Adrenal gland (tissue), 12 donors: ENCODE results near the gene ECT2. TPM values are rescaled to one million over a fixed set of nuclear protein-coding genes. Genes with fewer than 3 reads are reported as not detected.
"Not testable (repeated sequence)": the region's sequence is repeated elsewhere in the genome, so short reads cannot be mapped to it uniquely, and the experiment has no call there.

Experiments used
- DNase-seq, 7 donors: peaks; one replicate each; pipeline ENCODE4 v3.0.0-alpha.2; 2019 to 2020
- H3K27ac ChIP-seq, 5 donors: fragments of 200-600 bp; sonication (generic) in 4 of 5; 1 replicate in 3 of 5; 2 replicates in 2 of 5; pipeline versions ENCODE4 v1.5.1 to v1.8.0; 2016 to 2020; ENCODE audit warnings: mild to moderate bottlenecking in 1 of 5
- H3K27me3 ChIP-seq: fragments of 200-600 bp; 2 replicates; pipeline ENCODE4 v1.8.0; 2021
- H3K36me3 ChIP-seq, 2 donors: fragments of 200-600 bp; replicated peaks in 1 of 2; 1 replicate in 1 of 2; 2 replicates in 1 of 2; pipeline versions ENCODE4 v1.5.1 to v1.8.0; 2018 to 2022
- H3K4me1 ChIP-seq, 2 donors: fragments of 200-600 bp; replicated peaks in 1 of 2; 1 replicate in 1 of 2; 2 replicates in 1 of 2; pipeline versions ENCODE4 v1.5.1 to v1.8.0; 2018 to 2021
- H3K4me3 ChIP-seq, 4 donors: fragments of 200-600 bp; sonication (generic) in 3 of 4; one replicate each; pipeline ENCODE4 v1.5.1; 2016 to 2018
- H3K9me3 ChIP-seq, 3 donors: fragments of 200-600 bp; sonication (generic) in 1 of 3; replicated peaks in 1 of 3; 1 replicate in 2 of 3; 2 replicates in 1 of 3; pipeline versions ENCODE4 v1.5.1 to v1.8.0; 2016 to 2021
- CTCF ChIP-seq, 6 experiments: fragments of 450-650 bp in 4 of 6; fragments of 200-600 bp in 2 of 6; sonication (generic) in 1 of 6; IDR thresholded peaks; 1 replicate in 5 of 6; 2 replicates in 1 of 6; pipeline versions ENCODE4 v1.5.1 to v1.8.0; 2016 to 2021; ENCODE audit warnings: antibody characterized with exemption in 6 of 6, mild to moderate bottlenecking in 2 of 6, moderate library complexity in 1 of 6
- POLR2A ChIP-seq, 2 donors: fragments of 450-650 bp; IDR thresholded peaks; one replicate each; pipeline ENCODE4 v1.6.1; 2017; ENCODE audit warnings: antibody characterized with exemption in 2 of 2, mild to moderate bottlenecking in 2 of 2, moderate library complexity in 1 of 2
- WGBS, 4 donors: extraction: QIAGEN DNeasy Blood & Tissue Kit in 2 of 4; methylation state at CpG; one replicate each; pipeline versions ENCODE4 v1.1.5 to v1.1.7; 2013 to 2017; 5-methylcytosine and 5-hydroxymethylcytosine counted together
- intact Hi-C, 2 donors: fragments of 100-400 bp; cut with DNase I; formaldehyde crosslinking; loops; one replicate each; pipeline versions ENCODE4 v1.14.1 to v1.15.0; 2022 to 2023
- polyA plus RNA-seq, 3 donors: library from polyadenylated mRNA; stranded (reverse); fragments of 200-250 nt in 2 of 3; fragments of 350-450 nt in 1 of 3; fragmentation: Illumina TruSeq in 1 of 3; extraction: RNeasy Lipid Tissue Mini Kit (QIAGEN cat#74804) in 1 of 3; gene quantifications; one replicate each; pipeline ENCODE4 v1.2.3, GENCODE V29; 2013 to 2014
- total RNA-seq, 9 donors: library from RNA; depleted of rRNA in 4 of 9; stranded (reverse); fragments of >200 nt in 4 of 9; fragments of 120-200 nt in 1 of 9; fragmentation: NEBNext Ultra II Directional in 1 of 9; extraction: Animal tissue kit (Norgen Biotek cat#: 25700) in 1 of 9; gene quantifications; one replicate each; pipeline versions ENCODE4 v1.1.0 to v1.2.4, GENCODE V29; 2013 to 2023
- donor health status: healthy with polysubstance abuse.
- donor health status: Bipolar disorder and iron deficiency.
- donor health status: DM: yes; HTN: yes; CAD: no.
- donor health status: DM: no; HTN: no; CAD: no.
- donor health status: DM: no; HTN: no; CAD: no.
- donor health status: DM: yes; HTN: yes; CAD: no.

Gene ECT2
- total and polyA plus RNA-seq, 12 donors, result 1.4 to 19.7 (median 6.5) TPM

DNA sequence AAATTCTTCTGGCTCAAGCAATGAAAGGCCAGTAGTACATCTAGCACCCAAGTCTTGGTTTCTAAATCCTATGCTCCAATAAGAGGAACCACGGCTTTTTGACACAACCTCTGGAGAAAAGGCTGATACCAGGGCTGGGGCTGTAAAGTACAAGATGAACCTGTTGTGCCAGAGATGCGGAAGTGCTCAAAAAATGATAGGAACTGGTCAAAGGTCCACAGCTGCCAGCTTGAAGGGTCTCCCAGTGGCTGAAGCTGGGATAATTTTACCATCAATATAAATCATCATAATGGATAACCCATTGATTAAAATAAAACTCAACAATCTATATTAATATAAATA is 39.1 kb upstream of the ECT2 start:
- Histone ChIP-seq H3K4me3 (peak overlapping the region in 1 of 4 donors; percentile 69), H3K4me1 (peaks cover 15 to 39% of the 10 kb centered on the region in 2 donors), H3K36me3 (no peaks in the 10 kb centered on the region), H3K27ac (peak overlapping the region; percentile 48 to 89 (median 85)), H3K9me3 (no peaks in the 10 kb centered on the region), H3K27me3 (no peaks in the 10 kb centered on the region)
- peak in 3 of 7 donors; percentile 28 to 54 (median 35) for DNase-seq
- 12 to 27% (median 19%) methylated on average over 2 of the region's 2 CpGs for WGBS, 4 donors
- TF ChIP-seq POLR2A (IDR thresholded peaks at IDR 0.05), result no peak
- TF ChIP-seq CTCF (IDR thresholded peaks at IDR 0.05), result no peak
- intact Hi-C loops, result no loop called here

- H3K27ac ChIP-seq, result no peak overlapping the region
- H3K4me3 ChIP-seq, result no peak overlapping the region
- no peaks in the 10 kb centered on the region for H3K9me3 ChIP-seq
- H3K27me3 ChIP-seq, result no peaks in the 10 kb centered on the region
- H3K4me1 ChIP-seq, result peaks cover 15 to 24% of the 10 kb centered on the region in 2 donors
- intact Hi-C loops, result no loop called here
- TF ChIP-seq POLR2A (IDR thresholded peaks at IDR 0.05) (no peak), CTCF (IDR thresholded peaks at IDR 0.05) (no peak)
- no peaks in the 10 kb centered on the region for H3K36me3 ChIP-seq
- DNase-seq, result no peak
- WGBS, 4 donors, result 61 to 83% (median 76%) methylated on average over 3 of the region's 3 CpGs
Observed at GRCh38 chr3:172713316-172713715, 37.2 kb upstream of the ECT2 start.

DNA sequence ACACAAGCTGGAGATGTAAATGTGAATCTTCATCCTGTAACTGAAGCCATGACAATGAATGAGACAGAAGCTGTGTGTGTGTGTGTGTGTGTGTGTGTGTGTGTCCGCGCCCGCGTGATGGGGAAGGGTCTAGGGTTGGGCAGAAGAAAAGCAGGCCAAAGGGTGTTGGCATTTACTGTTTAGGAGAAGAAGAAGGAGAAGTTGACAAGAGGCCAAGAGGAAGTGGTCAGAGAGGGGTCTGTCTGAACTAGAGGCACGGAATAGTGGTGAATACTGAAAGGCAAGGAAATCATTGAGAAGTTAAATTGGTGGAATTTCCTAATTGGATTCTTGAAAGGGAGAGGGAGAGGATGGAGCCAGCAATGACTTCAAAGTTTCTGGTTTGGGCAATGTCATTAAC is 34.0 kb upstream of the ECT2 start:
- DNase-seq, result peak in 5 of 7 donors; percentile 35 to 64 (median 46)
- H3K4me3 ChIP-seq, result no peak overlapping the region
- TF ChIP-seq CTCF (IDR thresholded peaks at IDR 0.05) (no peak), POLR2A (IDR thresholded peaks at IDR 0.05) (no peak)
- no peaks in the 10 kb centered on the region for H3K36me3 ChIP-seq
- peak overlapping the region in 1 of 5 donors; percentile 6 for H3K27ac ChIP-seq
- peaks cover 3 to 4% of the 10 kb centered on the region in 2 donors for H3K4me1 ChIP-seq
- intact Hi-C loops, result no loop called here
- 66 to 82% (median 71%) methylated on average over 5 of the region's 5 CpGs for WGBS, 4 donors
- no peaks in the 10 kb centered on the region for H3K9me3 ChIP-seq
- H3K27me3 ChIP-seq, result no peaks in the 10 kb centered on the region

DNA sequence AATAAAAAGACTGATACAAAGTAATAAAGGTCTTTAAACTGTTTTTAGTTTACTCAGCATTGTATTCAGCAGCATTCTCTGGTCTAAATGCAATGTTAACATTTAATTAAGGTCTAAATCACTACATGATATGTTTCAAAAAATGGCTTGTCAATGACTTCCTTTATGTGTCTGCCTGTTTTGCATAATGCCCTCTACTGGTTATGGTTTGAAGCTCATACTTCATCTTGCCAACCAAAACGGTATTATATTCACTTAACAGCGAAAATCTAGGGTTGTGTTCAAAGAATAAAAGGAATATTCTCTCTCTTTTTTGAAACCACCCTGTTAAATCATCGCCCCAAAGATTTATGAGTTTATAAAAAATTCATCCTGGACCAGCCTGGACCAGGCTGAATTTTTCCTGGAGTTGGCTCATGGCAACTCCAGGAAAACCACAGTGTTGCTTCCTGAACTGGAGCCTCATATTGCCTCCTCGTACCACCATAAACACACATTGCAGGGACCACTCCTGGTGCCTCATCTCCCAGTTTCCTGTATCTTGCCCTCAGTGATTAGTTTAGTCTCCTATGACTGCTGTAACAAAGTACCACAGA is 32.9 kb upstream of the ECT2 start:
- H3K36me3 ChIP-seq, result no peaks in the 10 kb centered on the region
- 62 to 71% (median 66%) methylated on average over 4 of the region's 4 CpGs for WGBS, 4 donors
- no peaks in the 10 kb centered on the region for H3K27me3 ChIP-seq
- H3K4me3 ChIP-seq, result no peak overlapping the region
- no peaks in the 10 kb centered on the region for H3K4me1 ChIP-seq
- intact Hi-C loops, result no loop called here
- no peak for DNase-seq
- H3K9me3 ChIP-seq, result no peaks in the 10 kb centered on the region
- TF ChIP-seq POLR2A (IDR thresholded peaks at IDR 0.05) (no peak), CTCF (IDR thresholded peaks at IDR 0.05) (peak in 3 of 6 experiments; percentile 13 to 40 (median 19))
- no peak overlapping the region for H3K27ac ChIP-seq

DNA sequence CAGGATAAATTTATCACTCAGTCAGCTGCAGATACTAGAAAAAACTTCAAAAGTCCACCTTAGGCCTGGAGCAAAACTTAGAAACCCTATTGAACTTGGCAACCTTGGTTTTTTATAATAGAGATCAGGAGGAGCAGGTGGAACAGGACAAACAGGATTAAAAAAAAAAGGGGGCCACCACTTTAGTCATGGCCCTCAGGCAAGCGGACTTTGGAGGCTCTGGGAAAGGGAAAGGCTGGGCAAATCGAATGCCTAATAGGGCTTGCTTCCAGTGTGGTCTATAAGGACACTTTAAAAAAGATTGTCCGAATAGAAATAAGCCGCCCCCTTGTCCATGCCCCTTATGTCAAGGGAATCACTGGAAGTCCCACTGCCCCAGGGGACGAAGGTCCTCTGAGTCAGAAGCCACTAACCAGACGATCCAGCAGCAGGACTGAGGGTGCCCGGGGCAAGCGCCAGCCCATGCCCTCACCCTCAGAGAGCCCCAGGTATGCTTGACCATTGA is 27.9 kb upstream of the ECT2 start:
- intact Hi-C loops, H3K4me1 ChIP-seq, H3K9me3 ChIP-seq, H3K27me3 ChIP-seq, H3K4me3 ChIP-seq, H3K27ac ChIP-seq, H3K36me3 ChIP-seq, DNase-seq: not testable (repeated sequence)
- 87 to 90% (median 89%) methylated on average over 5 to 8 of the region's 8 CpGs for WGBS, 4 donors
